Measurements from ENCODE around the gene XDH.

Gene XDH

DNA sequence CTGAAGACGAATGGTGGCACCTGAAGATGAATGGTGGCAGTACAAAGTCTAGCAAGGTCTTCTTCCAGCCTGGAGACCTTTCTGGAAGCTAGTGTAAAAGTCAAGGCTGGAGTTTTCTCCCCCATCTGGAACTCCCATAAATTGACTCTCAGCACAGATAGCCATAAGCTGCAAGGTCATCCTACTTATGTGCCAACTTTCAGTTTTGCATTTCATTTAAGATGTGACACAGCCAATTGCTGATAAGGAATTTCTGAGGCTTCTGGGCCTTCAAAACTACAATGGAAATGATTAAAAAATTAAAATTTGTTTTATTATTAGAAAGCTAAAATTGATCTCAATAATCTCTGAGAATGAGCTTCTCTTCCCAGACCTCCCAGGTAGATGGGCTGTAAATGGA, 10.2 kb downstream of the XDH start:
- Histone ChIP-seq H3K27ac (ENCODE audit: low read depth, low read length) (no peak overlapping the region), H3K4me1 (ENCODE audit: control insufficient read depth, insufficient read depth, low read length, unreplicated experiment) (peaks cover 29% of the 10 kb centered on the region), H2AFZ (ENCODE audit: low read length, unreplicated experiment) (no peak overlapping the region)

DNA sequence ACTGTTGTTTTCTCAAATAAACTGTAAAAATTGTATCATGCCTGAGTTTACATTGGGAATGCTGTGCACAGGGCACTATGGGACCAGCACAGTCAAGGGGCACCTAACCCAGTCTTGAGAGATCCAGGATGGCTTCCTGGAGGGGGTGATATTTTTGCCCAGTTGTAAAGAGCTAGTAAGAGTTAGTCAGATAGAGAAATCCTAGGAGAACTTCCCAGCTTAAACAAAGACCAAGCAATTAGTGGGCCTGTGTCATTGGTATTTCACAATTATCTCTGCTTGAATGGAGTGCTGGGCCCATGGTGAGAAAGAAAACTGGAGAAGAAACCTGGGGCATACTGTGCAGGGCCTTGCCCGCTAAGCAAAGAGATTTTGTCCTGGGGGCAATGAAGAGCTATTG, 12.2 kb downstream of the XDH start:
- Histone ChIP-seq H3K36me3 (ENCODE audit: insufficient read depth, low read length) (no peaks in the 10 kb centered on the region), H3K4me1 (ENCODE audit: control insufficient read depth, insufficient read depth, low read length, unreplicated experiment) (peaks cover 33% of the 10 kb centered on the region), H3K27me3 (ENCODE audit: insufficient read depth, low read length) (no peaks in the 10 kb centered on the region), H3K4me3 (ENCODE audit: low read depth, low read length) (no peak overlapping the region), H3K79me2 (ENCODE audit: control insufficient read depth, insufficient read depth, low read length, unreplicated experiment) (no peaks in the 10 kb centered on the region), H3K27ac (ENCODE audit: low read depth, low read length) (peak overlapping the region; percentile 79), H2AFZ (ENCODE audit: low read length, unreplicated experiment) (no peak overlapping the region)

More for the DNA sequence above, 10.2 kb downstream of the XDH start:
- Histone ChIP-seq H3K27me3 (ENCODE audit: insufficient read depth, low read length) (no peaks in the 10 kb centered on the region), H3K79me2 (ENCODE audit: control insufficient read depth, insufficient read depth, low read length, unreplicated experiment) (no peaks in the 10 kb centered on the region), H3K4me3 (ENCODE audit: low read depth, low read length) (no peak overlapping the region), H3K36me3 (ENCODE audit: insufficient read depth, low read length) (no peaks in the 10 kb centered on the region)

DNA sequence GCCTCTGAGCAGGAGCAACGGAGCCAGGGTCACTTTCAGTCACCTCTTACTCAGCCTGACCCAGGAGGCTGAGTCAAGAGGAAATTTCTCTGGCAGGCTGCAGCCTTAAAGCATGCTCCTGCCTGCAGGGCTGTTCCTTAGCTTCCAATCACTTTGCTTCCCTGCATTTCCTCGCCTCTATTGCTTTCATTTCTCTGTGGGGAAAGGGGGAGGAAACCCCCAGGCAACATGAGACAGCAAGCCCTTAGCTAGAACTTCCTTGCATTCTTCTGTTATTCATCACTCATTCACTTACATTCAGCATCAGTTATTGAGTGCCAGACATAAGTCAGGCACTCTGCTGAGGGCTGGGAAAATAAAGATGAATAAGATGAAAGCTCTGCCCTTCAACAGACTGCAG, 13.0 kb downstream of the XDH start:
- no peaks in the 10 kb centered on the region for H3K36me3 ChIP-seq (ENCODE audit: insufficient read depth, low read length)
- H3K27me3 ChIP-seq (ENCODE audit: insufficient read depth, low read length): no peaks in the 10 kb centered on the region
- peak overlapping the region; percentile 79 for H3K27ac ChIP-seq (ENCODE audit: low read depth, low read length)
- H3K4me1 ChIP-seq (ENCODE audit: control insufficient read depth, insufficient read depth, low read length, unreplicated experiment): peaks cover 39% of the 10 kb centered on the region
- H3K79me2 ChIP-seq (ENCODE audit: control insufficient read depth, insufficient read depth, low read length, unreplicated experiment): no peaks in the 10 kb centered on the region
- H2AFZ ChIP-seq (ENCODE audit: low read length, unreplicated experiment): no peak overlapping the region
- H3K4me3 ChIP-seq (ENCODE audit: low read depth, low read length): no peak overlapping the region

DNA sequence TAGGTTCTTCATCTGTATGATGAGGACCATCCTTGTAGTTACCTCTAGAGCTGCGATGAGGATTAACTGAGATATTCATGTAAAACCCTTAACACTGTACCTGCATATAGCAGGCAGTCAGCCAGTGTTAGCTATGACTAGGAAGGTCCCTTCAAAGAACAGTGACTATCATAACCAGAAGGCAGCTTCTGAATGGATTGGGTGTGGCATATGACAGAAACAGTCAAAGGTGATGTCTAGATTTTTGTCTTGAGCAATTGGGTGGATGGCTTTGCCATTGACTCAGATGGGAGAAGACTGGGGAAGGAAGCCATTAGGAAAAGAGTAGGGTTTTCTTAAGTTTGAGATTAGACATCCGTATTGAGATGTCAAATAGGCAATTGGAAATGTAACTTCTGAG, 15.7 kb downstream of the XDH start:
- no peaks in the 10 kb centered on the region for H3K79me2 ChIP-seq (ENCODE audit: control insufficient read depth, insufficient read depth, low read length, unreplicated experiment)
- H3K4me3 ChIP-seq (ENCODE audit: low read depth, low read length): no peak overlapping the region
- H2AFZ ChIP-seq (ENCODE audit: low read length, unreplicated experiment): no peak overlapping the region
- no peaks in the 10 kb centered on the region for H3K27me3 ChIP-seq (ENCODE audit: insufficient read depth, low read length)
- H3K36me3 ChIP-seq (ENCODE audit: insufficient read depth, low read length): no peaks in the 10 kb centered on the region
- H3K4me1 ChIP-seq (ENCODE audit: control insufficient read depth, insufficient read depth, low read length, unreplicated experiment): peaks cover 31% of the 10 kb centered on the region
- H3K27ac ChIP-seq (ENCODE audit: low read depth, low read length): no peak overlapping the region

DNA sequence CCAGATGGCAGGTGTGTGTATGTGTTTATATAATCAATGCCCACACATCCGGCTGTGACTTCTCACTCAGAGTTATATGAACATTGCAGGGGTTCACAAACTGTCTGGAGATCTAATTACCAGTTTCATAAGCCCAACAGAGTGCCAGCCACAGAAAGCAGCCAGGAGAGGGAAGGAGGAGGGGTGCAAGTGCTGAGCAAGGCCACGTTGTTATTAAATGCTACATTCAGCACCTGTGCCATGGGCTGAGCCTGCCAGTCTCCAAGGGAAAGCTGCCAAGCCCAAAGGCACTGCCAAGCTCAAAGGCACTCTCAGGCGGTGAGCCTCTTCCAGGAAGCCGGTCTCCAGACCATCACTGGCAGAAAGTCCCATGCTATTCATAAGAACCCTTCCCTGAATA, 17.4 kb downstream of the XDH start:
- no peaks in the 10 kb centered on the region for H3K79me2 ChIP-seq (ENCODE audit: control insufficient read depth, insufficient read depth, low read length, unreplicated experiment)
- no peak overlapping the region for H2AFZ ChIP-seq (ENCODE audit: low read length, unreplicated experiment)
- no peaks in the 10 kb centered on the region for H3K36me3 ChIP-seq (ENCODE audit: insufficient read depth, low read length)
- peaks cover 22% of the 10 kb centered on the region for H3K4me1 ChIP-seq (ENCODE audit: control insufficient read depth, insufficient read depth, low read length, unreplicated experiment)
- no peak overlapping the region for H3K27ac ChIP-seq (ENCODE audit: low read depth, low read length)
- no peaks in the 10 kb centered on the region for H3K27me3 ChIP-seq (ENCODE audit: insufficient read depth, low read length)
- no peak overlapping the region for H3K4me3 ChIP-seq (ENCODE audit: low read depth, low read length)

DNA sequence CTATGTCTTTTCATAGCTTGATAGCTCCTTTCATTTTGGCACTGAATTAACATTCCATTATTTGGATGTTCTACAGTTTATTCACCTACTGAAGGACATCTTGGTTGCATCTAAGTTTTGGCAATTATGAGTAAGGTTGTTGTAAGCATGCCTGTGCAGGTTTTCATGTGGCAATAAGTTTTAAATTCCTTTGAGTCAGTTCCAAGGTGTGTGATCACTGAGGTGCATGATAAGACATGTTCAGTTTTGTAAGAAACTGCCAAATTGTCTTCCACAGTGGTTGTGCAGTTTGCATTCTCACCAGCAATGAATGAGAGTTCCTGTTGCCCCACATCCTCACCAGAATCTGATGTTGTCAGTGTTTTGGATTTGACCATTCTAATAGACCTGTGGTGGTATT, 24.2 kb downstream of the XDH start:
- no peaks in the 10 kb centered on the region for H3K36me3 ChIP-seq (ENCODE audit: insufficient read depth, low read length)

DNA sequence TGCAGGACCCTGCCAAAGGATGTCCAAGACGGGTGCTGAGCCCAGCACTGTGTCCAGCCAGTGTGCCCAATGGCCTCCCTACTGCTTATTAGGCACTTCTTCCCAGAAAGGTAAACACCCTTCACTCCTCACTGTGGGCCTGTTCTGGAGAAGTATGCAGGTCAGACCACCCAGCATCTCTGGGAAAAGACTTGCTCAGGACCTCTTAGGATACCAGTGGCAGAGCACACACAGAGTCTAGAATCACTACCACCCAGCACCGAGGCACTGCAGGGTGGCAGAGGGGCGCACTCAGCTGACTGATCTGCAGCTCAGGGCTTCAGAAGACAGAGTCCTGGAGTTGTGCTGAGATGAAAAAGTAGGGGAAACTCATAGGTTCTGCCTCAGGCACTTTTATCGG, 25.8 kb downstream of the XDH start:
- Histone ChIP-seq H3K79me2 (ENCODE audit: control insufficient read depth, insufficient read depth, low read length, unreplicated experiment) (no peaks in the 10 kb centered on the region), H3K4me1 (ENCODE audit: control insufficient read depth, insufficient read depth, low read length, unreplicated experiment) (peaks cover 17% of the 10 kb centered on the region), H3K27me3 (ENCODE audit: insufficient read depth, low read length) (no peaks in the 10 kb centered on the region), H3K4me3 (ENCODE audit: low read depth, low read length) (no peak overlapping the region), H2AFZ (ENCODE audit: low read length, unreplicated experiment) (no peak overlapping the region), H3K27ac (ENCODE audit: low read depth, low read length) (no peak overlapping the region), H3K36me3 (ENCODE audit: insufficient read depth, low read length) (no peaks in the 10 kb centered on the region)

More for the DNA sequence above, 24.2 kb downstream of the XDH start:
- no peaks in the 10 kb centered on the region for H3K27me3 ChIP-seq (ENCODE audit: insufficient read depth, low read length)
- H3K79me2 ChIP-seq (ENCODE audit: control insufficient read depth, insufficient read depth, low read length, unreplicated experiment): no peaks in the 10 kb centered on the region
- H3K4me1 ChIP-seq (ENCODE audit: control insufficient read depth, insufficient read depth, low read length, unreplicated experiment): peaks cover 3% of the 10 kb centered on the region
- no peak overlapping the region for H3K27ac ChIP-seq (ENCODE audit: low read depth, low read length)
- no peak overlapping the region for H3K4me3 ChIP-seq (ENCODE audit: low read depth, low read length)
- no peak overlapping the region for H2AFZ ChIP-seq (ENCODE audit: low read length, unreplicated experiment)

DNA sequence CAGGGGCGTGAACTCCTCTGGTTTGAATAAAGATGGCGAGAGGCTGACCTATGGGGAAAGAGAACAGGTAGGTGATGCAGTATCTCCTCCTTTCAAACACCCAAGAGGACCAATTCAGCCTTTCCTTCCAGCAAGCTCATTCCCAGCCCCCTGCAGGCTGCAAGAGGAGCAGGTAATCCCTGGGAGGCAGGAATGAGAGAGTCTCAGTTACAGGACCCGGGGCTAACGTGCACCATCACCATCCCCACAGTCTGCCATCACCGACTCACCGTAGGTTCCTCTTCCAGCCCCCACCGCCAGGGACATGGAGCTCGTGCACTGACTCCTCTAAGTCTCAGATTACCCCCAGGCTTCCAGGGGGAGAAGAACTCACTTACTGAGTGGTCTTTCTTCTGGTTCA, 26.7 kb downstream of the XDH start:
- H3K27ac ChIP-seq (ENCODE audit: low read depth, low read length): no peak overlapping the region
- H3K27me3 ChIP-seq (ENCODE audit: insufficient read depth, low read length): no peaks in the 10 kb centered on the region
- peaks cover 26% of the 10 kb centered on the region for H3K4me1 ChIP-seq (ENCODE audit: control insufficient read depth, insufficient read depth, low read length, unreplicated experiment)
- no peaks in the 10 kb centered on the region for H3K79me2 ChIP-seq (ENCODE audit: control insufficient read depth, insufficient read depth, low read length, unreplicated experiment)
- H3K4me3 ChIP-seq (ENCODE audit: low read depth, low read length): no peak overlapping the region
- no peak overlapping the region for H2AFZ ChIP-seq (ENCODE audit: low read length, unreplicated experiment)
- H3K36me3 ChIP-seq (ENCODE audit: insufficient read depth, low read length): no peaks in the 10 kb centered on the region

DNA sequence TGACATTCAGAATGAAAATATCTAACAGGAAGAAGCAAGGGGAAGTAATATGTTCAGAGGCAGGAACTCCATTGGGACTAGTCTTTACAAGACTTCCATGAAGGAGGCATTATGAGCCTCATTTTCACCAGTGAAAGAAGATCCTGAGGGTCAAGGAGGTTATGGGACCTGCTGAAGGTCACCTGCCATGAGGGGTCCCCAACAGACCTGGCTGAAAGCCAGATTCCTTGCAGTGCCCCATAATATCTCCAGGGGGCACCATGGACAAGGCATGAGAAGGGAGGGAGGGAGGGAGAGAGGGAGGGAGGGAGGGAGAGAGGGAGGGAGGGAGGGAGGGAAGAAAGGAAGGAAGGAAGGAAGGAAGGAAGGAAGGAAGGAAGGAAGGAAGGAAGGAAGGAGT, 27.9 kb downstream of the XDH start:
- H3K27me3 ChIP-seq (ENCODE audit: insufficient read depth, low read length): no peaks in the 10 kb centered on the region
- peaks cover 34% of the 10 kb centered on the region for H3K4me1 ChIP-seq (ENCODE audit: control insufficient read depth, insufficient read depth, low read length, unreplicated experiment)
- no peak overlapping the region for H2AFZ ChIP-seq (ENCODE audit: low read length, unreplicated experiment)
- no peak overlapping the region for H3K27ac ChIP-seq (ENCODE audit: low read depth, low read length)
- no peaks in the 10 kb centered on the region for H3K79me2 ChIP-seq (ENCODE audit: control insufficient read depth, insufficient read depth, low read length, unreplicated experiment)
- H3K36me3 ChIP-seq (ENCODE audit: insufficient read depth, low read length): no peaks in the 10 kb centered on the region
- H3K4me3 ChIP-seq (ENCODE audit: low read depth, low read length): no peak overlapping the region

DNA sequence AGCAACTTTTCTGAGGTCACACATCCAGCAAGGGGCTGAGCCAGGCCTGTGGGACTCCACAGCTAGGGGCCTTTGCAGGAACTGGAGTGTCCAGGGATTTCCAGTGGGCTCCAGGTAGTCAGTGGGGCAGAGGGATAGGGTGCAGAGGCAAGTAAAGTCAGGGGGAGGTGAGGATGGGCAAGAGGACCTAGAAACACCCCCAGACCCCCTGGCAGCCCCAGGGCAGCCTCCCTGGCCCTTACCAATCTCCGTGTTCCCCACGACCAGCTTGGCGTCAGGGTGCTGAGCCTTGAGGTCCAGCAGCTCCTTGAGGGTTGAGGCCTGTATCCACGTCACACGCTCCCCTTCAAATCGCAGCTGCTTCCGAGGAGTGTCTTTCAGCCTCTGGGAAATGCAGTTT, 28.4 kb downstream of the XDH start:
- peaks cover 34% of the 10 kb centered on the region for H3K4me1 ChIP-seq (ENCODE audit: control insufficient read depth, insufficient read depth, low read length, unreplicated experiment)
- H3K36me3 ChIP-seq (ENCODE audit: insufficient read depth, low read length): no peaks in the 10 kb centered on the region
- H3K4me3 ChIP-seq (ENCODE audit: low read depth, low read length): no peak overlapping the region
- H3K27ac ChIP-seq (ENCODE audit: low read depth, low read length): no peak overlapping the region
- no peak overlapping the region for H2AFZ ChIP-seq (ENCODE audit: low read length, unreplicated experiment)
- H3K79me2 ChIP-seq (ENCODE audit: control insufficient read depth, insufficient read depth, low read length, unreplicated experiment): no peaks in the 10 kb centered on the region
- H3K27me3 ChIP-seq (ENCODE audit: insufficient read depth, low read length): no peaks in the 10 kb centered on the region

DNA sequence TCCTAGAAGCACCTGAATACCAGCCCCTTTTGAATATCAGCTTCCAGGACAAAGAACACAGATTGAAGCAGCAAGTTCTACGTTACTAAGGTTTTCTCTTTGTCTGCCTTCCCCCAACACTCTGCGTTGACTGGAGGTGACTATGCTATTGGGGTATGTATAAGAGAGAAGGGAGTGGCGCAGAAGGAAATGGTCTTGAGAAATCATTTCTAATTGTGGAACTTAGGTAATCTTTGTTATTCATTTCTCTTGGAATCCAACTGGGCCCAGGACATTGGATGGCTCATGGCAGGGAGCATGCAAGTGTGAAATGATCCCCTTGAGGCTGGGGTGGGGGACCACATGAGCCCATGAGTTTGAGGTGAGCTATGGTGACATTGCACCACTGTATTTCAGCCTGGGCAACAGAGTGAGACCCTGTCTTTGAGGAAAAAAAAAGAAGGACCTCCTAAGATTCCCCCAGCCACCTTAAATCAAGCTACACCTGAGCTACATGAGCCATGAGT, 29.7 kb downstream of the XDH start:
- Histone ChIP-seq H3K27me3 (ENCODE audit: insufficient read depth, low read length) (no peaks in the 10 kb centered on the region), H3K4me3 (ENCODE audit: low read depth, low read length) (peak overlapping the region; percentile 22; the same call in 1 of the 2 replicates), H3K36me3 (ENCODE audit: insufficient read depth, low read length) (no peaks in the 10 kb centered on the region), H3K27ac (ENCODE audit: low read depth, low read length) (peak overlapping the region; percentile 99), H2AFZ (ENCODE audit: low read length, unreplicated experiment) (no peak overlapping the region), H3K4me1 (ENCODE audit: control insufficient read depth, insufficient read depth, low read length, unreplicated experiment) (peaks cover 34% of the 10 kb centered on the region), H3K79me2 (ENCODE audit: control insufficient read depth, insufficient read depth, low read length, unreplicated experiment) (no peaks in the 10 kb centered on the region)
